ENCODE results near the gene CD209.

Gene CD209

DNA sequence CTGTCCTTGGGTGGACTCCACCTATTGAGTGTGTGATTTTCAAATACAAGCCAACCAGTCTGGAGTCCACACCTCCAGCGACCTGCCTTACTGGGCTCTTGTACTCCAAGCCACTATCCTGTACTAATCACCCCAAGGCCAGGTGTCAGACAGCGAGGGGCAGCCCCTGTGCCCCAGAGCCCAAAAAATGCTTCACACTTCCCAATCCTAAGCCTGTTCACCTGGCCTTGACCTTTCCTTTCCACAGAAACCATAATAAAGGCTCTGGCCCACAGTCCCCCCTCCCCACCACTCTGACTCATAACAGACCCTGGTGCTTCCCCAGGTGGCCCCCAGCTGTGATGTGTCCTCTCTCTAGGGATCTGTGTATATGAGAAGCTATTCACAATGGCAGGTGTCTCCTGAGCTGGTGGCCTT, 3.9 kb downstream of the CD209 start:
- no peak for DNase-seq (ENCODE audit: extremely low read depth, low read depth)
- TF ChIP-seq, protein P1, sequence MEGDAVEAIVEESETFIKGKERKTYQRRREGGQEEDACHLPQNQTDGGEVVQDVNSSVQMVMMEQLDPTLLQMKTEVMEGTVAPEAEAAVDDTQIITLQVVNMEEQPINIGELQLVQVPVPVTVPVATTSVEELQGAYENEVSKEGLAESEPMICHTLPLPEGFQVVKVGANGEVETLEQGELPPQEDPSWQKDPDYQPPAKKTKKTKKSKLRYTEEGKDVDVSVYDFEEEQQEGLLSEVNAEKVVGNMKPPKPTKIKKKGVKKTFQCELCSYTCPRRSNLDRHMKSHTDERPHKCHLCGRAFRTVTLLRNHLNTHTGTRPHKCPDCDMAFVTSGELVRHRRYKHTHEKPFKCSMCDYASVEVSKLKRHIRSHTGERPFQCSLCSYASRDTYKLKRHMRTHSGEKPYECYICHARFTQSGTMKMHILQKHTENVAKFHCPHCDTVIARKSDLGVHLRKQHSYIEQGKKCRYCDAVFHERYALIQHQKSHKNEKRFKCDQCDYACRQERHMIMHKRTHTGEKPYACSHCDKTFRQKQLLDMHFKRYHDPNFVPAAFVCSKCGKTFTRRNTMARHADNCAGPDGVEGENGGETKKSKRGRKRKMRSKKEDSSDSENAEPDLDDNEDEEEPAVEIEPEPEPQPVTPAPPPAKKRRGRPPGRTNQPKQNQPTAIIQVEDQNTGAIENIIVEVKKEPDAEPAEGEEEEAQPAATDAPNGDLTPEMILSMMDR (IDR thresholded peaks at IDR 0.05; ENCODE audit: low read depth, low read length): no peak

DNA sequence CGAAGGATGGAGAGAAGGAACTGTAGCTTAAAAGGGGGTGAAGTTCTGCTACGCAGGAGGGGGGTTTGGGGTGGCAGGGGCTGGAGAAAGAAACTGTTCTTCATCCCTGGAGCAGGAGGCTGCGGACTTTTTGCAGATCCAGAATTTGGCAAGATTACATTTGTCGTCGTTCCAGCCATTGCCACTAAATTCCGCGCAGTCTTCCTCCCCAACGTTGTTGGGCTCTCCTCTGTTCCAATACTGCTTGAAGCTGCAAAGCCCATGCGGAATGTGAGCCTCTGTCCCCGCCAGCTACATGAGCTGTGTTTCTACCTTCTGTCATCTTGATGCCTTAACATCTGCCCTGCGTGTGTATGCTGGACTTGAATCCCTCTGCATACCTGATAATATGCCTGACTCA, 4.3 kb downstream of the CD209 start:
- DNase-seq (ENCODE audit: extremely low read depth, low read depth): no peak
- TF ChIP-seq, protein P1 (IDR thresholded peaks at IDR 0.05; ENCODE audit: low read depth, low read length): no peak

DNA sequence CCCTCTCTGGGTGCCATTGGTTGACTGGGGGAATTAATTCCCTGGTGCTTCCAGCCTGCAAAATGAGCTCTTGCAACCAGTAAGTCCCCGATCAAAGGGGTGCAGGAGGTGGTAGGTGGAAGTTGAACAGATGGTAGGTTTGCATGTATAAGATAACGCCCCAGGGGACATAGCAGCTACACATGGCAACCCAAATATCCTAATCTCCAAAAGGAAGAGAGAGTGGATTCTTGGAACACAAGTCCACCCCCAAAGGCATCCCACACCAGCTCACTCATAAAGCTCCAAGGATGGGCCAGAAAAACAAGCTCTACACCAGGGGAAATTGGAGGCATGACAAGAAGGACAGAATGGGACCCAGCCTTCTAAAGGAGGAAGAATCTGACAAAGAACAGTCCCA, 4.8 kb downstream of the CD209 start:
- TF ChIP-seq, protein P1 (IDR thresholded peaks at IDR 0.05; ENCODE audit: low read depth, low read length): no peak
- no peak for DNase-seq (ENCODE audit: extremely low read depth, low read depth)

- TF ChIP-seq, protein P1 (IDR thresholded peaks at IDR 0.05; ENCODE audit: low read depth, low read length): no peak
- DNase-seq (ENCODE audit: extremely low read depth, low read depth): no peak
Measured at GRCh38 chr19:7740682-7741054, 6.7 kb downstream of the CD209 start.

- TF ChIP-seq, protein P1 (IDR thresholded peaks at IDR 0.05; ENCODE audit: low read depth, low read length): no peak
- DNase-seq (ENCODE audit: extremely low read depth, low read depth): no peak
Measured at GRCh38 chr19:7739801-7740681, 7.3 kb downstream of the CD209 start.

- no peak for DNase-seq (ENCODE audit: extremely low read depth, low read depth)
- TF ChIP-seq, protein P1 (IDR thresholded peaks at IDR 0.05; ENCODE audit: low read depth, low read length): no peak
Measured at GRCh38 chr19:7739211-7739755, 8.1 kb downstream of the CD209 start.

GRCh38 chr19:7738023-7738422, 9.3 kb downstream of the CD209 start:
- TF ChIP-seq, protein P1 (IDR thresholded peaks at IDR 0.05; ENCODE audit: low read depth, low read length): no peak
- no peak for DNase-seq (ENCODE audit: extremely low read depth, low read depth)
